T-helper 2 cell treated with Interferon-gamma antibody and Interleukin-4, amounts not matched to agents 5 μg/mL and 100 μg/mL, for 36 hours (primary cell): Measurements from ENCODE around the gene VOPP1.
"Not testable (repeated sequence)": the region's sequence is repeated elsewhere in the genome, so short reads cannot be mapped to it uniquely, and the experiment has no call there.

Experiments used
- DNase-seq: peaks from one replicate; pipeline ENCODE4 v3.0.0; 2021; ENCODE audit warnings: low spot score
- H3K27ac Mint-ChIP-seq: one replicate; pipeline ENCODE4 v1.8.0; 2021; ENCODE audit warnings: mild to moderate bottlenecking, mixed read lengths
- H3K27me3 Mint-ChIP-seq: one replicate; pipeline ENCODE4 v1.8.0; 2021; ENCODE audit warnings: low read depth, mixed read lengths
- H3K36me3 Mint-ChIP-seq: one replicate; pipeline ENCODE4 v1.8.0; 2021; ENCODE audit warnings: low read depth, mixed read lengths
- H3K4me1 Mint-ChIP-seq: one replicate; pipeline ENCODE4 v1.8.0; 2021; ENCODE audit warnings: low read depth, mixed read lengths
- H3K4me3 Mint-ChIP-seq: one replicate; pipeline ENCODE4 v1.8.0; 2022; ENCODE audit warnings: mild to moderate bottlenecking, moderate library complexity, mixed read lengths
- H3K9me3 Mint-ChIP-seq: one replicate; pipeline ENCODE4 v1.8.0; 2021; ENCODE audit warnings: mixed read lengths

The VOPP1 gene

GRCh38 chr7:55484241-55484640 lies 88.1 kb downstream of the VOPP1 start:
- Mint-ChIP-seq H3K36me3 (peaks cover 23% of the 10 kb centered on the region), H3K4me3 (no peak overlapping the region)

GRCh38 chr7:55483046-55483445 lies 89.3 kb downstream of the VOPP1 start:
- H3K27ac Mint-ChIP-seq: no peak overlapping the region
- H3K9me3 Mint-ChIP-seq: no peaks in the 10 kb centered on the region
- H3K27me3 Mint-ChIP-seq: no peaks in the 10 kb centered on the region
- peaks cover 19% of the 10 kb centered on the region for H3K36me3 Mint-ChIP-seq
- peaks cover 21% of the 10 kb centered on the region for H3K4me1 Mint-ChIP-seq
- no peak overlapping the region for H3K4me3 Mint-ChIP-seq
- no peak for DNase-seq

More at GRCh38 chr7:55484241-55484640, 88.1 kb downstream of the VOPP1 start:
- Mint-ChIP-seq H3K27ac (peak overlapping the region; percentile 62), H3K4me1 (peaks cover 26% of the 10 kb centered on the region), H3K27me3 (no peaks in the 10 kb centered on the region), H3K9me3 (no peaks in the 10 kb centered on the region)
- no peak for DNase-seq

- Mint-ChIP-seq H3K27me3 (no peaks in the 10 kb centered on the region), H3K4me3 (no peak overlapping the region), H3K4me1 (peaks cover 32% of the 10 kb centered on the region), H3K36me3 (peaks cover 25% of the 10 kb centered on the region), H3K27ac (peak overlapping the region; percentile 9), H3K9me3 (no peaks in the 10 kb centered on the region)
- DNase-seq: no peak
Observed at GRCh38 chr7:55481155-55481554, 91.1 kb downstream of the VOPP1 start.

GRCh38 chr7:55478700-55479099 lies 93.6 kb downstream of the VOPP1 start:
- H3K27ac Mint-ChIP-seq: no peak overlapping the region
- peaks cover 18% of the 10 kb centered on the region for H3K36me3 Mint-ChIP-seq
- H3K4me1 Mint-ChIP-seq: peaks cover 46% of the 10 kb centered on the region
- no peaks in the 10 kb centered on the region for H3K27me3 Mint-ChIP-seq
- DNase-seq: no peak
- no peak overlapping the region for H3K4me3 Mint-ChIP-seq
- H3K9me3 Mint-ChIP-seq: no peaks in the 10 kb centered on the region

GRCh38 chr7:55477781-55478374 lies 94.4 kb downstream of the VOPP1 start:
- no peak overlapping the region for H3K27ac Mint-ChIP-seq
- no peaks in the 10 kb centered on the region for H3K9me3 Mint-ChIP-seq
- H3K4me1 Mint-ChIP-seq: peaks cover 44% of the 10 kb centered on the region
- H3K4me3 Mint-ChIP-seq: no peak overlapping the region
- no peaks in the 10 kb centered on the region for H3K27me3 Mint-ChIP-seq
- no peak for DNase-seq
- peaks cover 16% of the 10 kb centered on the region for H3K36me3 Mint-ChIP-seq

- H3K9me3 Mint-ChIP-seq: no peaks in the 10 kb centered on the region
- H3K4me1 Mint-ChIP-seq: peaks cover 42% of the 10 kb centered on the region
- peak overlapping the region; percentile 74 for H3K27ac Mint-ChIP-seq
- H3K36me3 Mint-ChIP-seq: peaks cover 16% of the 10 kb centered on the region
- H3K27me3 Mint-ChIP-seq: no peaks in the 10 kb centered on the region
- no peak for DNase-seq
- peak overlapping the region; percentile 38 for H3K4me3 Mint-ChIP-seq
Observed at GRCh38 chr7:55476852-55477780, 95.2 kb downstream of the VOPP1 start.

GRCh38 chr7:55475855-55476803 lies 96.2 kb downstream of the VOPP1 start:
- no peak for DNase-seq
- Mint-ChIP-seq H3K4me1 (peaks cover 45% of the 10 kb centered on the region), H3K27ac (peak overlapping the region; percentile 74), H3K27me3 (no peaks in the 10 kb centered on the region), H3K36me3 (peaks cover 18% of the 10 kb centered on the region), H3K9me3 (no peaks in the 10 kb centered on the region), H3K4me3 (peak overlapping the region; percentile 60)

GRCh38 chr7:55474944-55475854 lies 97.1 kb downstream of the VOPP1 start:
- peak overlapping the region; percentile 68 for H3K27ac Mint-ChIP-seq
- peaks cover 17% of the 10 kb centered on the region for H3K36me3 Mint-ChIP-seq
- H3K9me3 Mint-ChIP-seq: no peaks in the 10 kb centered on the region
- no peaks in the 10 kb centered on the region for H3K27me3 Mint-ChIP-seq
- peaks cover 46% of the 10 kb centered on the region for H3K4me1 Mint-ChIP-seq
- no peak for DNase-seq
- H3K4me3 Mint-ChIP-seq: peak overlapping the region; percentile 60

GRCh38 chr7:55473932-55474331 lies 98.4 kb downstream of the VOPP1 start:
- Mint-ChIP-seq H3K36me3 (peaks cover 19% of the 10 kb centered on the region), H3K27me3 (no peaks in the 10 kb centered on the region), H3K9me3 (no peaks in the 10 kb centered on the region), H3K4me3 (peak overlapping the region; percentile 60), H3K27ac (peak overlapping the region; percentile 45), H3K4me1 (peaks cover 57% of the 10 kb centered on the region)
- DNase-seq: no peak

GRCh38 chr7:55472928-55473725 lies 99.2 kb downstream of the VOPP1 start:
- no peak for DNase-seq
- H3K9me3 Mint-ChIP-seq: no peaks in the 10 kb centered on the region
- peaks cover 62% of the 10 kb centered on the region for H3K4me1 Mint-ChIP-seq
- no peak overlapping the region for H3K27ac Mint-ChIP-seq
- H3K36me3 Mint-ChIP-seq: peaks cover 26% of the 10 kb centered on the region
- H3K27me3 Mint-ChIP-seq: no peaks in the 10 kb centered on the region
- H3K4me3 Mint-ChIP-seq: no peak overlapping the region

- not testable (repeated sequence) for H3K27ac Mint-ChIP-seq, H3K27me3 Mint-ChIP-seq, H3K9me3 Mint-ChIP-seq, DNase-seq, H3K4me3 Mint-ChIP-seq
- Mint-ChIP-seq H3K4me1 (peaks cover 59% of the 10 kb centered on the region), H3K36me3 (peaks cover 27% of the 10 kb centered on the region)
Observed at GRCh38 chr7:55472406-55472805, 99.9 kb downstream of the VOPP1 start.

- H3K36me3 Mint-ChIP-seq: peaks cover 28% of the 10 kb centered on the region
- not testable (repeated sequence) for H3K4me3 Mint-ChIP-seq, H3K27ac Mint-ChIP-seq, H3K9me3 Mint-ChIP-seq, H3K27me3 Mint-ChIP-seq, DNase-seq
- peaks cover 52% of the 10 kb centered on the region for H3K4me1 Mint-ChIP-seq
Observed at GRCh38 chr7:55471594-55471993, 100.7 kb downstream of the VOPP1 start.
